ENCODE results near the gene FA2H.
"Not testable (repeated sequence)": the region's sequence is repeated elsewhere in the genome, so short reads cannot be mapped to it uniquely, and the experiment has no call there.

FA2H gene

DNA sequence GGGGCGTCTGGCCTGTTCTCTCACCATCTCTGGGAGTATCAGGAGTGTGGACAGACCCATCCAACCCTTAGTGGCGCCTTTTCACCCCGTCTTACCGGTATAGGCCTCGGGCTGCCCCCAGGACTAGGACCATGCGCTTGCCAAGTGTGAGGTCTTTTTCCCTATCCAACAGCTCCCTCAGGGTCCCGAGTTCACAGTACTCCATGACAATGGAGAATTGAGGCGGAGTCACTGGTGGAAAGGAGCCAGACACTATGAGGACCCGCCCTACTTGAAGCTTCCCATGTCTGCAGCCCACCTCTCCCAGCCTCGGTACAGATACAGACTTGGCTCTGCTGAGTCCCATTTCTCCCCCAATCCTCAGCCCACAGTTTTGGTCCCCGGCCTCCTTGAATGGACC, 92.1 kb downstream of the FA2H start:
- TF ChIP-seq, protein P1, sequence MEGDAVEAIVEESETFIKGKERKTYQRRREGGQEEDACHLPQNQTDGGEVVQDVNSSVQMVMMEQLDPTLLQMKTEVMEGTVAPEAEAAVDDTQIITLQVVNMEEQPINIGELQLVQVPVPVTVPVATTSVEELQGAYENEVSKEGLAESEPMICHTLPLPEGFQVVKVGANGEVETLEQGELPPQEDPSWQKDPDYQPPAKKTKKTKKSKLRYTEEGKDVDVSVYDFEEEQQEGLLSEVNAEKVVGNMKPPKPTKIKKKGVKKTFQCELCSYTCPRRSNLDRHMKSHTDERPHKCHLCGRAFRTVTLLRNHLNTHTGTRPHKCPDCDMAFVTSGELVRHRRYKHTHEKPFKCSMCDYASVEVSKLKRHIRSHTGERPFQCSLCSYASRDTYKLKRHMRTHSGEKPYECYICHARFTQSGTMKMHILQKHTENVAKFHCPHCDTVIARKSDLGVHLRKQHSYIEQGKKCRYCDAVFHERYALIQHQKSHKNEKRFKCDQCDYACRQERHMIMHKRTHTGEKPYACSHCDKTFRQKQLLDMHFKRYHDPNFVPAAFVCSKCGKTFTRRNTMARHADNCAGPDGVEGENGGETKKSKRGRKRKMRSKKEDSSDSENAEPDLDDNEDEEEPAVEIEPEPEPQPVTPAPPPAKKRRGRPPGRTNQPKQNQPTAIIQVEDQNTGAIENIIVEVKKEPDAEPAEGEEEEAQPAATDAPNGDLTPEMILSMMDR (conservative IDR thresholded peaks at IDR 0.05; ENCODE audit: low read length), result no peak
- no peak overlapping the region for H3K4me3 ChIP-seq (ENCODE audit: low read length)
- no peak for DNase-seq (ENCODE audit: low read depth)

DNA sequence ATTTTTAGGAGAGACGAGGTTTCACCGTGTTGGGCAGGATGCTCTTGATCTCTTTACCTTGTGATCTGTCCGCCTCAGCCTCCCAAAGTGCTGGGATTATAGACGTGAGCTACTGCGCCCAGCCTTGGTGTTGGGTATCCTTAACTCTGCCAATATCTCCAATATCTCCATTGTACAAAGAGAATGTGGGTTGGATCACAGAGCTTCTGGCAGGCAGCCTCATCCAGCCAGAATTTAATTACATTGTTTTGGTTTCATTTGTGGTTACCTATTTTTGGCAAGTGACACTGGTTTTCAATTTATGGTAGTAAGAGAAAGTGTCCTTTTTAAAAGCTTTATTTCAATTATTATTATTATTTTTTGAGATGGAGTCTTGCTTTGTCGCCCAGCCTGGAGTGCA, 93.9 kb downstream of the FA2H start:
- no peak for DNase-seq (ENCODE audit: low read depth)
- H3K4me3 ChIP-seq (ENCODE audit: low read length), result no peak overlapping the region
- TF ChIP-seq, protein P1 (conservative IDR thresholded peaks at IDR 0.05; ENCODE audit: low read length), result no peak

DNA sequence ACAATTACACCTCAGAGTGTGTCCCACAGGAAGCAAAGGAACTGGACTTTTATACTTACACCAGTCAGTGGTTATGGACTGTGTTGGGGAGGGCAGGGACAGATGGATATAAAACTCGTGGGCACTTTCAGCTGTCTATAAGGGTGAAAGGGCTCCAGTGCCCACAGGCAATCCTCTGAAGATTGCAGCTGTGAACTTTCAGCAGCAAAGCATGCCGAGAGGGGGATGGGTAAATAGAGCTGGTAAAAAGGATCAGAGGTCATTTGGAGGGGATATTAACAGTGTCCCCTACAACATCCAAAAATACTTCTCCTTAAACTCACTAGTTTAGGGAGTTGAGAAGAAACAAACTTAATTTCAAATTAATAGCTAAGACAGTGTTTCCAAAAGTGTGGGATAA, 94.6 kb downstream of the FA2H start:
- TF ChIP-seq, protein P1 (conservative IDR thresholded peaks at IDR 0.05; ENCODE audit: low read length), result no peak
- DNase-seq (ENCODE audit: low read depth), result no peak
- H3K4me3 ChIP-seq (ENCODE audit: low read length), result no peak overlapping the region

DNA sequence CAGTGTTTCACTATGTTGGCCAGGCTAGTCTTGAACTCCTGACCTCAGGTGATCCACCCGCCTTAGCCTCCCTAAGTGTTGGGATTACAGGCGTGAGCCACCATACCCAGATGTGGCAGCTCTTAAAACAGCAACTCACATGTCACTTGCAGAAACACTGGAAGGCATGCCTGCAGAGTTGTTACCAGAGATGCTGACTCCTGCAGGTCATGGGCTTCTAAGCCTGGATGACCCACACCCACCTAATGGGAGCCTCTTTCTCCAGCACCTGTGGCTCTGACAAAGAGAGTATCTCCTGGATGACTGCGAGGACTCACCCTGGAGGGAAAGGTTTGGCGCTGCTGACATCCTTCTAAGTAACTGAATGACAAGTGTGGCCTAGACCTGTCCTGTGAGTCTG, 96.8 kb downstream of the FA2H start:
- TF ChIP-seq, protein P1 (conservative IDR thresholded peaks at IDR 0.05; ENCODE audit: low read length), result no peak
- no peak overlapping the region for H3K4me3 ChIP-seq (ENCODE audit: low read length)
- no peak for DNase-seq (ENCODE audit: low read depth)

DNA sequence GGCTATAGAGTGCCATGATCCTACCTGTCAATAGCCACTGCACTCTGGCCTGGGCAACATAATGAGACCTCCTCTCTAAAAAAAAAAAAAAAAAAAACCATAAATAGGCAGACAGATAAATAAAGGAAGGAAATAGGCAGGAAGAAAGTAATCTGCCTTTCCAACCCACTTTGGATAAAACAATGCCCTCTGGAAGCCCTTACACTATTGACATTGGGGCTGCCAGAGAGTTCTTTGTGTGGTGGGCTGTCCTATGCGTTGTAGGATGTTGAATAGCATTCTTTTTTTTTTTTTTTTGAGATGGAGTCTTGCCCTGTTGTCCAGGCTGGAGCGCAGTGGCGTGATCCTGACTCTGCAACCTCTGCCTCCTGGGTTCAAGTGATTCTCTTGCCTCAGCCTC, 100.7 kb downstream of the FA2H start:
- no peak for DNase-seq (ENCODE audit: low read depth)
- no peak overlapping the region for H3K4me3 ChIP-seq (ENCODE audit: low read length)
- TF ChIP-seq, protein P1 (conservative IDR thresholded peaks at IDR 0.05; ENCODE audit: low read length), result no peak

DNA sequence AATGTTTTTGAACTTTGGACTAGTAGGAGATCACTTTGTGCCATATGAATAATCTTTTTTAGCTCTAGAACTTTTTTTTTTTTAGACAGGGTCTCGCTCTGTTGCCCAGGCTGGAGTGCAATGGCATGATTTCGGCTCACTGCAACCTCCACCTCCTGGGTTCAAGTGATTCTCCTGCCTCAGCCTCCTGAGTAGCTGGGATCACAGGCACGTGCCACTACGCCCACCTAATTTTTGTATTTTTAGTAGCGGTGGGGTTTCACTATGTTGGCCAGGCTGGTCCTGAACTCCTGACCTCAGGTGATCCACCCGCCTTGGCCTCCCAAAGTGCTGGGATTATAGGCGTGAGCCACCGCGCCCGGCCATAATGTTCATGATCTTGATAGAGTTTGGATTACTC, 105.7 kb downstream of the FA2H start:
- H3K4me3 ChIP-seq (ENCODE audit: low read length); DNase-seq (ENCODE audit: low read depth): not testable (repeated sequence)

DNA sequence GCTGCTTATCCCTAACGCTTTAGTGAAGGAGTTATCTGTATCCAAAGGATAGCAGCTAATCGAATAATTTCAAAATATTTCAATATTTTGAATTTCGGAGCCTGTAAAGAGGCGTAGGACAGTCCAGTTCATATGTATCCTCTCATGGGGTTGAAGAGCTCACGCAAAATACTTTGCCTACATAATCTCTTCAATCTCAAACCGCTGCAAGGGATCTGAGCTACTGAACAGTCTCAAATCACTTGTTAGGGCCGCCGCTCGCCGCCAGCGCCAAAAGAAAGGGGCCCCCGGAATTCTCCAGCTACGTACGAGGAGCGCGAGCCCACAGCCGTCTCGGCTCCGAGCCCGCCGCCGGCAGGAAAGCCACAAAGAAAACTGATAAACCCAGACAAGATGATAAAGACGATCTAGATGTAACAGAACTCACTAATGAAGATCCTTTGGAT, 107.3 kb downstream of the FA2H start:
- H3K4me3 ChIP-seq (ENCODE audit: low read length), result peak overlapping the region; percentile 71
- TF ChIP-seq, protein P1 (conservative IDR thresholded peaks at IDR 0.05; ENCODE audit: low read length), result no peak
- peak; percentile 13 for DNase-seq (ENCODE audit: low read depth)
